Fibroblast of lung (primary cell): ENCODE results near the gene CCL5. TPM values are rescaled to one million over a fixed set of nuclear protein-coding genes. Genes with fewer than 3 reads are reported as not detected.

Source experiments
- DNase-seq, 2 donors: peaks; one replicate each; pipeline versions ENCODE4 v3.0.0 to v3.0.0-alpha.2; 2010; ENCODE audit warnings: low read depth in 2 of 2
- H2AFZ ChIP-seq: 2 replicates; pipeline ENCODE4 v1.5.1; 2012; ENCODE audit warnings: low read length, control low read depth, inconsistent platforms
- H3K27ac ChIP-seq: 2 replicates; pipeline ENCODE4 v1.5.1; 2011; ENCODE audit warnings: low read length, control low read depth; ENCODE audit not compliant: insufficient read depth
- H3K27me3 ChIP-seq: 2 replicates; pipeline ENCODE4 v1.5.1; 2011; ENCODE audit warnings: mild to moderate bottlenecking, low read length; ENCODE audit not compliant: control insufficient read depth, insufficient read depth
- H3K36me3 ChIP-seq: 2 replicates; pipeline ENCODE4 v1.5.1; 2011; ENCODE audit warnings: low read length; ENCODE audit not compliant: control insufficient read depth, insufficient read depth
- H3K4me1 ChIP-seq: 2 replicates; pipeline ENCODE4 v1.5.1; 2011; ENCODE audit warnings: low read length; ENCODE audit not compliant: control insufficient read depth, insufficient read depth; ENCODE audit errors: extremely low read depth
- H3K4me2 ChIP-seq: 2 replicates; pipeline ENCODE4 v1.5.1; 2011; ENCODE audit warnings: low read length, control low read depth; ENCODE audit not compliant: insufficient read depth; ENCODE audit errors: extremely low read depth
- H3K4me3 ChIP-seq, 4 experiments: fragments of 200-600 bp in 1 of 4; sonication (generic) in 1 of 4; replicated peaks in 1 of 4; 2 replicates each; pipeline ENCODE4 v1.5.1; 2011 to 2016; ENCODE audit warnings: low read length in 4 of 4, low read depth in 3 of 4, mild to moderate bottlenecking in 3 of 4, control low read depth in 2 of 4, inconsistent platforms in 1 of 4, mixed read lengths in 1 of 4; ENCODE audit not compliant: insufficient read depth in 1 of 4; ENCODE audit errors: control extremely low read depth in 1 of 4
- H3K79me2 ChIP-seq: 2 replicates; pipeline ENCODE4 v1.5.1; 2012; ENCODE audit warnings: mild to moderate bottlenecking, low read length, inconsistent platforms; ENCODE audit not compliant: control insufficient read depth, insufficient read depth
- H3K9ac ChIP-seq: 2 replicates; pipeline ENCODE4 v1.5.1; 2011; ENCODE audit warnings: mild to moderate bottlenecking, low read length, control low read depth; ENCODE audit not compliant: insufficient read depth
- H3K9me3 ChIP-seq: 2 replicates; pipeline ENCODE4 v1.5.1; 2012; ENCODE audit warnings: low read depth, low read length; ENCODE audit not compliant: control insufficient read depth, insufficient read depth
- H4K20me1 ChIP-seq: 2 replicates; pipeline ENCODE4 v1.5.1; 2011; ENCODE audit warnings: low read length; ENCODE audit not compliant: control insufficient read depth, insufficient read depth; ENCODE audit errors: extremely low read depth
- CTCF ChIP-seq, 2 donors: IDR thresholded peaks in 1 of 2; conservative IDR thresholded peaks in 1 of 2; 1 replicate in 1 of 2; 2 replicates in 1 of 2; pipeline ENCODE4 v1.5.1; 2011 to 2012; ENCODE audit warnings: low read length in 2 of 2, control low read depth in 1 of 2, inconsistent platforms in 1 of 2, low read depth in 1 of 2, mild to moderate bottlenecking in 1 of 2
- EZH2 ChIP-seq: IDR thresholded peaks from 2 replicates; pipeline ENCODE4 v1.5.1; 2012; ENCODE audit warnings: low read length, control low read depth, mild to moderate bottlenecking; ENCODE audit errors: missing control alignments
- polyA plus RNA-seq, 2 donors: library from polyadenylated mRNA; depleted of rRNA in 1 of 2; stranded (reverse) in 1 of 2; unstranded in 1 of 2; fragments of >200 nt; gene quantifications; 2 replicates each; pipeline ENCODE4 v1.2.1, GENCODE V29; 2011 to 2012; ENCODE audit warnings: missing spikeins in 1 of 2
- total RNA-seq: library from RNA; depleted of rRNA; stranded (reverse); fragments of >200 nt; gene quantifications from 2 replicates; pipeline ENCODE4 v1.2.1, GENCODE V29; 2014

CCL5 gene
- total and polyA plus RNA-seq, 2 donors (not counting 1 experiment from before 2014, with no cell fraction given): 0.07 TPM; not detected in 1

GRCh38 chr17:35875072-35875799 lies 4.9 kb downstream of the CCL5 start:
- H4K20me1 ChIP-seq: no peaks in the 10 kb centered on the region
- no peak for TF ChIP-seq EZH2
- TF ChIP-seq CTCF (conservative IDR thresholded peaks at IDR 0.05 in 1 of 2, IDR thresholded peaks at IDR 0.05 in 1 of 2; ENCODE audit: low read depth in 1 of 2, low read length in 2 of 2): no peak
- DNase-seq: no peak
- H3K27ac ChIP-seq: no peak overlapping the region
- no peaks in the 10 kb centered on the region for H3K9me3 ChIP-seq
- H3K4me2 ChIP-seq: no peak overlapping the region
- no peak overlapping the region for H3K9ac ChIP-seq
- no peaks in the 10 kb centered on the region for H3K36me3 ChIP-seq
- H3K79me2 ChIP-seq: no peaks in the 10 kb centered on the region
- H3K27me3 ChIP-seq: no peaks in the 10 kb centered on the region
- H3K4me1 ChIP-seq: no peaks in the 10 kb centered on the region
- H2AFZ ChIP-seq: no peak overlapping the region
- no peak overlapping the region for H3K4me3 ChIP-seq

- no peak overlapping the region for H2AFZ ChIP-seq
- no peak overlapping the region for H3K4me2 ChIP-seq
- TF ChIP-seq EZH2 (no peak), CTCF (conservative IDR thresholded peaks at IDR 0.05 in 1 of 2, IDR thresholded peaks at IDR 0.05 in 1 of 2; ENCODE audit: low read depth in 1 of 2, low read length in 2 of 2) (no peak)
- H3K4me3 ChIP-seq: no peak overlapping the region
- H3K4me1 ChIP-seq: no peaks in the 10 kb centered on the region
- no peaks in the 10 kb centered on the region for H4K20me1 ChIP-seq
- no peaks in the 10 kb centered on the region for H3K27me3 ChIP-seq
- H3K9me3 ChIP-seq: no peaks in the 10 kb centered on the region
- no peak overlapping the region for H3K27ac ChIP-seq
- no peaks in the 10 kb centered on the region for H3K36me3 ChIP-seq
- DNase-seq: no peak
- H3K79me2 ChIP-seq: no peaks in the 10 kb centered on the region
- H3K9ac ChIP-seq: no peak overlapping the region
Observed at GRCh38 chr17:35872196-35872980, 7.8 kb downstream of the CCL5 start.
